HCT116 (cell line): ENCODE results near the gene TAF4B. TPM values are rescaled to one million over a fixed set of nuclear protein-coding genes. Genes with fewer than 3 reads are reported as not detected.
"Not testable (repeated sequence)": the region's sequence is repeated elsewhere in the genome, so short reads cannot be mapped to it uniquely, and the experiment has no call there.

Experiments
- ATAC-seq: fragments of 200-7000 bp; cut with Tn5 transposase; 2 replicates; pipeline ENCODE4 v1.9.1; 2020; ENCODE audit warnings: mild to moderate bottlenecking, moderate library complexity
- BruUV-seq: library from RNA; stranded (reverse); fragments of 400-500 nt; replicated peaks from 2 replicates; lab custom pipeline; 2021; lab: Mats Ljungman, UMichigan
- CTCF ChIA-PET: fragments of 300-600 bp; sonication (Branson Sonifier 250); formaldehyde crosslinking; loops from one replicate; lab custom pipeline; 2021; ENCODE audit warnings: antibody characterized with exemption; lab: Charles Lee
- POLR2A ChIA-PET: fragments of 300-600, 350-600 bp; sonication (Branson Sonifier 250); formaldehyde crosslinking; loops from one replicate; lab custom pipeline; 2021; ENCODE audit warnings: antibody characterized with exemption; lab: Charles Lee
- RAD21 ChIA-PET, 2 experiments: fragments of 300-600 bp; sonication (Branson Sonifier 250); formaldehyde crosslinking; loops; one replicate each; lab custom pipeline; 2023; ENCODE audit warnings: low total read pairs in 2 of 2; ENCODE audit not compliant: uncharacterized antibody in 2 of 2, unreplicated experiment in 2 of 2, low non-redundant PET in 1 of 2; lab: Charles Lee
- DNase-seq: peaks from one replicate; pipeline ENCODE4 v3.0.0-alpha.2; 2010; ENCODE audit warnings: low read depth, low spot score
- H2AFZ ChIP-seq: fragments of 200-600 bp; shearing (Covaris generic), sonication (generic); 2 replicates; pipeline ENCODE4 v1.6.1; 2017; ENCODE audit warnings: low read depth, mixed run types, mixed read lengths, antibody characterized with exemption, low read length; ENCODE audit not compliant: poor library complexity, severe bottlenecking
- H3K27ac ChIP-seq: 2 replicates; pipeline ENCODE4 v1.5.1; 2012; ENCODE audit warnings: low read depth, low read length
- H3K27me3 ChIP-seq: fragments of 200-600 bp; sonication (generic); 2 replicates; pipeline ENCODE4 v1.6.1; 2016; ENCODE audit warnings: mixed run types, low read length, mixed read lengths; ENCODE audit not compliant: insufficient read depth
- H3K36me3 ChIP-seq, 2 experiments: fragments of 200-500 bp in 1 of 2; fragments of 200-600 bp in 1 of 2; sonication (Bioruptor generic) in 1 of 2; sonication (generic) in 1 of 2; 2 replicates each; pipeline versions ENCODE4 v1.5.1 to v1.6.1; 2014 to 2016; ENCODE audit warnings: low read length in 2 of 2, inconsistent platforms in 1 of 2, mixed read lengths in 1 of 2, mixed run types in 1 of 2; ENCODE audit not compliant: insufficient read depth in 2 of 2, control insufficient read depth in 1 of 2
- H3K4me1 ChIP-seq, 2 experiments: fragments of 200-600 bp in 1 of 2; sonication (generic) in 1 of 2; 2 replicates each; pipeline versions ENCODE4 v1.5.1 to v1.6.1; 2012 to 2017; ENCODE audit warnings: low read length in 2 of 2, inconsistent platforms in 1 of 2, mild to moderate bottlenecking in 1 of 2, mixed read lengths in 1 of 2, mixed run types in 1 of 2, moderate library complexity in 1 of 2; ENCODE audit not compliant: insufficient read depth in 2 of 2, control insufficient read depth in 1 of 2
- H3K4me2 ChIP-seq: fragments of 200-600 bp; sonication (generic); 2 replicates; pipeline ENCODE4 v1.6.1; 2017; ENCODE audit warnings: mixed run types, low read length, mixed read lengths
- H3K4me3 ChIP-seq, 2 experiments: fragments of 200-600 bp in 1 of 2; sonication (generic) in 1 of 2; replicated peaks in 1 of 2; 2 replicates each; pipeline ENCODE4 v1.5.1; 2011 to 2016; ENCODE audit warnings: low read length in 2 of 2, control low read depth in 1 of 2, low read depth in 1 of 2, mild to moderate bottlenecking in 1 of 2, mixed read lengths in 1 of 2, mixed run types in 1 of 2
- H3K79me2 ChIP-seq: fragments of 200-600 bp; sonication (generic); 2 replicates; pipeline ENCODE4 v1.6.1; 2017; ENCODE audit warnings: mild to moderate bottlenecking, mixed run types, low read length, moderate library complexity, mixed read lengths; ENCODE audit not compliant: insufficient read depth
- H3K9ac ChIP-seq: fragments of 200-600 bp; sonication (generic); 2 replicates; pipeline ENCODE4 v1.6.1; 2016; ENCODE audit warnings: low read length, mixed read lengths
- H3K9me2 ChIP-seq: fragments of 200-600 bp; sonication (generic), shearing (Covaris generic); 2 replicates; pipeline ENCODE4 v1.6.1; 2017; ENCODE audit warnings: mixed run types, mild to moderate bottlenecking, moderate library complexity; ENCODE audit not compliant: insufficient read depth
- H3K9me3 ChIP-seq, 2 experiments: fragments of 200-500 bp in 1 of 2; fragments of 200-600 bp in 1 of 2; sonication (Bioruptor generic) in 1 of 2; sonication (generic) in 1 of 2; 2 replicates each; pipeline ENCODE4 v1.6.1; 2014 to 2017; ENCODE audit warnings: low read length in 2 of 2, mixed read lengths in 2 of 2, inconsistent platforms in 1 of 2, low read depth in 1 of 2, mild to moderate bottlenecking in 1 of 2, mixed run types in 1 of 2, moderate library complexity in 1 of 2; ENCODE audit not compliant: control insufficient read depth in 1 of 2, insufficient read depth in 1 of 2
- H4K20me1 ChIP-seq: fragments of 200-600 bp; sonication (generic), shearing (Covaris generic); 2 replicates; pipeline ENCODE4 v1.6.1; 2017; ENCODE audit warnings: mixed run types, mild to moderate bottlenecking, moderate library complexity; ENCODE audit not compliant: insufficient read depth
- ATF3 ChIP-seq: IDR thresholded peaks from 2 replicates; pipeline ENCODE4 v1.6.1; 2012
- CEBPB ChIP-seq: IDR thresholded peaks from 2 replicates; pipeline ENCODE4 v1.6.1; 2012; ENCODE audit warnings: low read depth
- ZFX ChIP-seq: fragments of 450-650 bp; IDR thresholded peaks from 2 replicates; pipeline ENCODE4 v1.6.1; 2017
- intact Hi-C: fragments of 100-400 bp; cut with micrococcal nuclease; formaldehyde crosslinking; loops from 2 replicates; pipeline ENCODE4 v1.10.0; 2022
- total RNA-seq: library from RNA; stranded (reverse); gene quantifications from one replicate; pipeline ENCODE4 v1.2.1, GENCODE V29; 2021; ENCODE audit not compliant: unreplicated experiment

TAF4B gene
- total RNA-seq, 1 experiment from 2014 or later = 17.8 TPM

GRCh38 chr18:26252411-26252810 is 26.2 kb downstream of the TAF4B start:
- Histone ChIP-seq H3K36me3 (no peaks in the 10 kb centered on the region), H3K9me2 (no peaks in the 10 kb centered on the region), H3K27ac (no peak overlapping the region), H3K79me2 (peaks cover 71% of the 10 kb centered on the region), H3K4me1 (no peaks in the 10 kb centered on the region), H3K9ac (no peak overlapping the region), H4K20me1 (no peaks in the 10 kb centered on the region), H3K9me3 (no peaks in the 10 kb centered on the region), H3K4me3 (no peak overlapping the region), H2AFZ (no peak overlapping the region), H3K27me3 (no peaks in the 10 kb centered on the region), H3K4me2 (no peak overlapping the region)
- RAD21 ChIA-PET = no interaction called here
- intact Hi-C loops = no loop called here
- CTCF ChIA-PET = no interaction called here
- BruUV-seq = no TSS peak
- DNase-seq (no peak), ATAC-seq (no peak)
- TF ChIP-seq ATF3 (no peak), ZFX (no peak), CEBPB (no peak)
- POLR2A ChIA-PET = no interaction called here

DNA sequence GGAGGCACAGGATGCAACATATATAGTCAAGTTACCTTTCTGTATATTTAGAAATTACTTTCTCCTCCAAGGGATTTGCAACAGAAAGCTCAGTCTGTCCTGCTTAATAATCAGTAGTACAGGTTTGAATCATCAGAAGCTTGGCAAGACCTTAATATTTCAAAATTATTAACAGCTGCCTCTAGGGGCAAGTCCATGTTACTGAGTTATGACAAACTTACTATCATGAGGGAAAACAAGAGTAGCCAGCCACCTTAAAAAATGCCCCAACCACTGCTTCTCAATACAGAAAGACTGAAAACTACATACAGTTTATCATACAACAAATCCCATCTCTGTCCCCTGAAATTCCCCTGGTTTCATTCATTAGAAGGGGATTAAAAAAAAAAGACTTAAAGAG is 28.6 kb downstream of the TAF4B start:
- BruUV-seq, H3K4me1 ChIP-seq: not testable (repeated sequence)

More for the DNA sequence above, 28.6 kb downstream of the TAF4B start:
- ATAC-seq, intact Hi-C loops, H3K27me3 ChIP-seq, H3K9me3 ChIP-seq, POLR2A ChIA-PET, H4K20me1 ChIP-seq, H3K4me2 ChIP-seq, CTCF ChIA-PET, H3K4me3 ChIP-seq, H3K9me2 ChIP-seq, H3K27ac ChIP-seq, H3K9ac ChIP-seq, RAD21 ChIA-PET, H2AFZ ChIP-seq, DNase-seq, H3K36me3 ChIP-seq: not testable (repeated sequence)
- H3K79me2 ChIP-seq = peaks cover 75% of the 10 kb centered on the region
